CD14-positive monocyte (primary cell): ENCODE data around the gene LRRC74A. TPM values are rescaled to one million over a fixed set of nuclear protein-coding genes. Genes with fewer than 3 reads are reported as not detected.

Experiments
- DNase-seq, 3 donors: peaks; one replicate each; pipeline ENCODE4 v3.0.0-alpha.2; 2011 to 2022
- H2AFZ ChIP-seq: 2 replicates; pipeline ENCODE4 v1.6.0; 2012; ENCODE audit warnings: mild to moderate bottlenecking, low read depth, low read length, inconsistent platforms; ENCODE audit not compliant: insufficient read depth, poor library complexity, severe bottlenecking
- H3K27ac ChIP-seq, 2 donors: 1 replicate in 1 of 2; 2 replicates in 1 of 2; pipeline ENCODE4 v1.5.1; 2012 to 2013; ENCODE audit warnings: low read length in 2 of 2, control low read depth in 1 of 2, inconsistent platforms in 1 of 2, low read depth in 1 of 2, mild to moderate bottlenecking in 1 of 2
- H3K27me3 ChIP-seq, 2 donors: one replicate each; pipeline versions ENCODE4 v1.6.0 to v1.6.1; 2011 to 2013; ENCODE audit warnings: low read length in 2 of 2; ENCODE audit not compliant: control insufficient read depth in 2 of 2, insufficient read depth in 2 of 2
- H3K36me3 ChIP-seq, 2 donors: replicated peaks in 1 of 2; 1 replicate in 1 of 2; 2 replicates in 1 of 2; pipeline versions ENCODE4 v1.5.1 to v1.6.1; 2012 to 2013; ENCODE audit warnings: low read length in 2 of 2, control low read depth in 1 of 2, inconsistent platforms in 1 of 2, mild to moderate bottlenecking in 1 of 2; ENCODE audit not compliant: insufficient read depth in 2 of 2, control insufficient read depth in 1 of 2
- H3K4me1 ChIP-seq, 2 donors: 1 replicate in 1 of 2; 2 replicates in 1 of 2; pipeline versions ENCODE4 v1.5.1 to v1.6.1; 2012 to 2013; ENCODE audit warnings: low read length in 2 of 2, control low read depth in 1 of 2, inconsistent platforms in 1 of 2, mild to moderate bottlenecking in 1 of 2, moderate library complexity in 1 of 2; ENCODE audit not compliant: insufficient read depth in 2 of 2, control insufficient read depth in 1 of 2
- H3K4me2 ChIP-seq: replicated peaks from 2 replicates; pipeline ENCODE3; 2012; ENCODE audit warnings: low read length, moderate library complexity, mild to moderate bottlenecking; ENCODE audit not compliant: poor library complexity, severe bottlenecking; ENCODE audit errors: extremely low read depth
- H3K4me3 ChIP-seq, 3 experiments: fragments of 200-600 bp in 1 of 3; sonication (generic) in 1 of 3; replicated peaks in 1 of 3; 1 replicate in 2 of 3; 2 replicates in 1 of 3; pipeline ENCODE4 v1.5.1; 2011 to 2013; ENCODE audit warnings: low read length in 3 of 3, mild to moderate bottlenecking in 3 of 3, control low read depth in 2 of 3, low read depth in 2 of 3, inconsistent platforms in 1 of 3, moderate library complexity in 1 of 3
- H3K79me2 ChIP-seq: 2 replicates; pipeline ENCODE4 v1.6.0; 2012; ENCODE audit warnings: mild to moderate bottlenecking, control low read depth, inconsistent platforms, low read length, moderate library complexity; ENCODE audit not compliant: insufficient read depth
- H3K9ac ChIP-seq: 2 replicates; pipeline ENCODE4 v1.6.0; 2017; ENCODE audit warnings: low read length, mild to moderate bottlenecking; ENCODE audit not compliant: insufficient read depth, poor library complexity, severe bottlenecking
- H3K9me3 ChIP-seq, 2 donors: replicated peaks in 1 of 2; 1 replicate in 1 of 2; 2 replicates in 1 of 2; pipeline versions ENCODE4 v1.5.1 to v1.6.1; 2012 to 2013; ENCODE audit warnings: low read length in 2 of 2, control low read depth in 1 of 2; ENCODE audit not compliant: control insufficient read depth in 1 of 2, insufficient read depth in 1 of 2
- H4K20me1 ChIP-seq: 2 replicates; pipeline ENCODE4 v1.6.0; 2012; ENCODE audit warnings: mild to moderate bottlenecking, low read length, control low read depth, moderate library complexity; ENCODE audit not compliant: insufficient read depth
- H3K27ac Mint-ChIP-seq, 7 donors: one replicate each; pipeline ENCODE4 v1.8.0; 2020; ENCODE audit warnings: mild to moderate bottlenecking in 7 of 7, mixed read lengths in 7 of 7, moderate library complexity in 6 of 7, inconsistent platforms in 2 of 7
- H3K27me3 Mint-ChIP-seq, 3 donors: one replicate each; pipeline ENCODE4 v1.8.0; 2021 to 2022; ENCODE audit warnings: low read depth in 3 of 3, mild to moderate bottlenecking in 3 of 3, mixed read lengths in 3 of 3, moderate library complexity in 3 of 3, inconsistent platforms in 1 of 3
- H3K36me3 Mint-ChIP-seq, 2 donors: one replicate each; pipeline ENCODE4 v1.8.0; 2020; ENCODE audit warnings: mixed read lengths in 2 of 2, inconsistent platforms in 1 of 2, mild to moderate bottlenecking in 1 of 2
- H3K4me1 Mint-ChIP-seq: one replicate; pipeline ENCODE4 v1.8.0; 2020; ENCODE audit warnings: mild to moderate bottlenecking, mixed read lengths
- H3K4me3 Mint-ChIP-seq, 2 donors: one replicate each; pipeline ENCODE4 v1.8.0; 2020; ENCODE audit warnings: mild to moderate bottlenecking in 2 of 2, mixed read lengths in 2 of 2, moderate library complexity in 1 of 2
- H3K9me3 Mint-ChIP-seq, 7 donors: one replicate each; pipeline ENCODE4 v1.8.0; 2020 to 2022; ENCODE audit warnings: mixed read lengths in 7 of 7, mild to moderate bottlenecking in 6 of 7, moderate library complexity in 6 of 7, inconsistent platforms in 2 of 7
- CTCF ChIP-seq: fragments of 200-600 bp; IDR thresholded peaks from one replicate; pipeline ENCODE4 v1.8.0; 2022; ENCODE audit warnings: antibody characterized with exemption, mild to moderate bottlenecking
- WGBS: methylation state at CpG from one replicate; pipeline ENCODE4 v1.1.5; 2013; ENCODE audit warnings: missing lambda C conversion rate; ENCODE audit not compliant: insufficient coverage; 5-methylcytosine and 5-hydroxymethylcytosine counted together
- intact Hi-C, 2 donors: fragments of 100-400 bp; cut with micrococcal nuclease; formaldehyde crosslinking; loops; one replicate each; pipeline versions ENCODE4 v1.15.0 to v1.15.1; 2023
- polyA plus RNA-seq, 3 donors: library from polyadenylated mRNA; depleted of rRNA in 1 of 3; unstranded in 2 of 3; stranded (reverse) in 1 of 3; fragments of 300-500 nt in 2 of 3; fragments of >200 nt in 1 of 3; fragmentation: Illumina TruSeq in 2 of 3; gene quantifications; 1 replicate in 2 of 3; 2 replicates in 1 of 3; pipeline ENCODE4 v1.2.3, GENCODE V29; 2012 to 2021

The LRRC74A gene
- polyA plus RNA-seq, 3 donors, result 0.24 TPM; not detected in 2

GRCh38 chr14:76884853-76885276 is 58.7 kb downstream of the LRRC74A start:
- no peak overlapping the region for H2AFZ ChIP-seq
- H3K27ac ChIP-seq, result no peak overlapping the region
- no peaks in the 10 kb centered on the region for H3K27me3 ChIP-seq
- no peak overlapping the region for H3K4me2 ChIP-seq
- Mint-ChIP-seq H3K36me3 (no peaks in the 10 kb centered on the region), H3K27me3 (peaks cover 3 to 15% (median 15%) of the 10 kb centered on the region in 3 donors), H3K4me3 (no peak overlapping the region), H3K27ac (no peak overlapping the region), H3K9me3 (no peaks in the 10 kb centered on the region), H3K4me1 (no peaks in the 10 kb centered on the region)
- H3K79me2 ChIP-seq, result no peaks in the 10 kb centered on the region
- no peaks in the 10 kb centered on the region for H4K20me1 ChIP-seq
- H3K9ac ChIP-seq, result no peak overlapping the region
- peaks cover 2 to 5% of the 10 kb centered on the region in 2 donors for H3K4me1 ChIP-seq
- WGBS, result 78% methylated on average over 9 of the region's 14 CpGs
- no peaks in the 10 kb centered on the region for H3K9me3 ChIP-seq
- H3K4me3 ChIP-seq, result no peak overlapping the region
- no peak for DNase-seq
- H3K36me3 ChIP-seq, result no peaks in the 10 kb centered on the region
- intact Hi-C loops, result no loop called here
- TF ChIP-seq CTCF, result no peak

DNA sequence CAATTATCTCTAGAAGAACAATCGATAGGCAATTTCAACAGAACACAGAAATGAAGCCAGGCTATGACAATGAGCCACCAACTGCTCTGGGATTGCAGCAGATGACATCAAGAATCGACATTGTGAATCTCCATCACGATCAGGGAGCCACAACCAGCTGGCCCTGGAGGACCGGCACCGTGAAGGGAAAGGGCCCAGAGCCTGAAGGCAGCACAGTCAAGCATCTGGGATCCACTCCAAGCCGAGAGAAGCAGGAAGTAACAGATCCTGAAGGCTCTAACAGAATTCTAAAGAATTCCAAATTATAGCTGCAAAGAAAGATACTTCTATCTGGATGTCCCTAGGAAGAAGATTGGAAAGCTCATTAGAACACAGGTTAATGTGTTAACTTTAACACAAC is 61.0 kb downstream of the LRRC74A start:
- Mint-ChIP-seq H3K4me1 (no peaks in the 10 kb centered on the region), H3K9me3 (peaks cover under 1 to 5% (median 2%) of the 10 kb centered on the region in 7 donors), H3K27me3 (peaks cover 3 to 17% (median 15%) of the 10 kb centered on the region in 3 donors), H3K4me3 (no peak overlapping the region), H3K36me3 (no peaks in the 10 kb centered on the region), H3K27ac (no peak overlapping the region)
- Histone ChIP-seq H3K27me3 (no peaks in the 10 kb centered on the region), H3K9me3 (peaks cover 3 to 4% of the 10 kb centered on the region in 2 donors), H3K79me2 (no peaks in the 10 kb centered on the region), H2AFZ (no peak overlapping the region), H3K4me3 (no peak overlapping the region), H3K4me1 (peaks cover 2 to 5% of the 10 kb centered on the region in 2 donors), H4K20me1 (no peaks in the 10 kb centered on the region), H3K4me2 (no peak overlapping the region), H3K36me3 (no peaks in the 10 kb centered on the region), H3K27ac (no peak overlapping the region), H3K9ac (no peak overlapping the region)
- intact Hi-C loops, result no loop called here
- DNase-seq, result no peak
- no peak for TF ChIP-seq CTCF
- 93% methylated on average over 5 of the region's 6 CpGs for WGBS
